Vagina (tissue), 2 donors: ENCODE results near the gene VWF. TPM values are rescaled to one million over a fixed set of nuclear protein-coding genes. Genes with fewer than 3 reads are reported as not detected.

ENCODE experiments used
- DNase-seq, 2 donors: peaks; one replicate each; pipeline ENCODE4 v3.0.0-alpha.2; 2017; ENCODE audit errors: extremely low spot score in 2 of 2
- H3K27ac ChIP-seq: fragments of 200-600 bp; sonication (generic); one replicate; pipeline ENCODE4 v1.5.1; 2019
- H3K27me3 ChIP-seq: fragments of 200-600 bp; sonication (generic); one replicate; pipeline ENCODE4 v1.5.1; 2019
- H3K36me3 ChIP-seq, 2 donors: fragments of 200-600 bp; sonication (generic); one replicate each; pipeline ENCODE4 v1.5.1; 2017 to 2019
- H3K4me1 ChIP-seq: fragments of 200-600 bp; sonication (generic); one replicate; pipeline ENCODE4 v1.5.1; 2019
- H3K4me3 ChIP-seq, 2 donors: fragments of 200-600 bp; sonication (generic); 1 replicate in 1 of 2; 2 replicates in 1 of 2; pipeline ENCODE4 v1.5.1; 2016 to 2019
- H3K9me3 ChIP-seq: fragments of 200-600 bp; sonication (generic); one replicate; pipeline ENCODE4 v1.5.1; 2019
- POLR2A ChIP-seq, 2 donors: fragments of 450-650 bp; IDR thresholded peaks; one replicate each; pipeline ENCODE4 v1.6.1; 2017; ENCODE audit warnings: antibody characterized with exemption in 2 of 2, mild to moderate bottlenecking in 2 of 2, moderate library complexity in 2 of 2
- POLR2AphosphoS5 ChIP-seq, 2 donors: sonication (generic); formaldehyde crosslinking; IDR thresholded peaks; one replicate each; pipeline ENCODE4 v1.9.0; 2017; ENCODE audit warnings: antibody characterized with exemption in 2 of 2, mild to moderate bottlenecking in 2 of 2, low read depth in 1 of 2; ENCODE audit not compliant: insufficient read depth in 1 of 2
- intact Hi-C: fragments of 100-400 bp; cut with DNase I; formaldehyde crosslinking; loops from one replicate; pipeline ENCODE4 v1.15.1; 2023
- total RNA-seq: library from RNA; depleted of rRNA; stranded (reverse); fragments of >200 nt; gene quantifications from one replicate; pipeline ENCODE4 v1.2.3, GENCODE V29; 2016
- TF ChIP-seq, protein P1 (sequence below), 3 experiments: fragments of 450-650 bp in 2 of 3; fragments of 200-600 bp in 1 of 3; sonication (generic) in 1 of 3; IDR thresholded peaks; one replicate each; pipeline ENCODE4 v1.5.1; 2017 to 2019; ENCODE audit warnings: antibody characterized with exemption in 3 of 3, mild to moderate bottlenecking in 2 of 3, moderate library complexity in 2 of 3

The VWF gene
- total RNA-seq, 1 donor from 2014 or later: 334 TPM

DNA sequence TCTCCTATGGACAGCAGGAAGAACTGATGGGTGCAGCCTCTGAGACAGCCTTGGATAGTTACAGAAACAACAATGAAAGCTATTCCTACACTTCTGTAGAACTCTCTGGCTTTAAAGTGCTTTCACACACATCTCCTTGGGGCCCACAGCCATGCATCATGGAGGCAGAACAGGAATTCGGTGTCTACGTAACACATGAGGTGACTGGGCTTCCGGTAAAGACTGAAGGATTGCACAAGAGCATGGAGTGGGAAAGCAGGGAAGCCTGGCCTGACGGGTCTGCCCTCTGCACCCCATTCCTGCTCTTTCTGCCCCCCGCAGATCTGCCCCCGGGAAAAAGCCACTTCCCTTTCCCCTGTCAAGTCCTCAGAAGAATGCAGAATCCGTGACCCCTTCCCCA lies 82.6 kb downstream of the VWF start:
- intact Hi-C loops: no loop called here
- Histone ChIP-seq H3K27me3 (no peaks in the 10 kb centered on the region), H3K36me3 (no peaks in the 10 kb centered on the region), H3K9me3 (no peaks in the 10 kb centered on the region), H3K27ac (no peak overlapping the region), H3K4me1 (no peaks in the 10 kb centered on the region), H3K4me3 (no peak overlapping the region)
- no peak for DNase-seq
- TF ChIP-seq POLR2A (IDR thresholded peaks at IDR 0.05) (no peak), POLR2AphosphoS5 (IDR thresholded peaks at IDR 0.05; ENCODE audit: insufficient read depth in 1 of 2, low read depth in 1 of 2) (no peak)
- TF ChIP-seq, protein P1, sequence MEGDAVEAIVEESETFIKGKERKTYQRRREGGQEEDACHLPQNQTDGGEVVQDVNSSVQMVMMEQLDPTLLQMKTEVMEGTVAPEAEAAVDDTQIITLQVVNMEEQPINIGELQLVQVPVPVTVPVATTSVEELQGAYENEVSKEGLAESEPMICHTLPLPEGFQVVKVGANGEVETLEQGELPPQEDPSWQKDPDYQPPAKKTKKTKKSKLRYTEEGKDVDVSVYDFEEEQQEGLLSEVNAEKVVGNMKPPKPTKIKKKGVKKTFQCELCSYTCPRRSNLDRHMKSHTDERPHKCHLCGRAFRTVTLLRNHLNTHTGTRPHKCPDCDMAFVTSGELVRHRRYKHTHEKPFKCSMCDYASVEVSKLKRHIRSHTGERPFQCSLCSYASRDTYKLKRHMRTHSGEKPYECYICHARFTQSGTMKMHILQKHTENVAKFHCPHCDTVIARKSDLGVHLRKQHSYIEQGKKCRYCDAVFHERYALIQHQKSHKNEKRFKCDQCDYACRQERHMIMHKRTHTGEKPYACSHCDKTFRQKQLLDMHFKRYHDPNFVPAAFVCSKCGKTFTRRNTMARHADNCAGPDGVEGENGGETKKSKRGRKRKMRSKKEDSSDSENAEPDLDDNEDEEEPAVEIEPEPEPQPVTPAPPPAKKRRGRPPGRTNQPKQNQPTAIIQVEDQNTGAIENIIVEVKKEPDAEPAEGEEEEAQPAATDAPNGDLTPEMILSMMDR (IDR thresholded peaks at IDR 0.05): no peak

DNA sequence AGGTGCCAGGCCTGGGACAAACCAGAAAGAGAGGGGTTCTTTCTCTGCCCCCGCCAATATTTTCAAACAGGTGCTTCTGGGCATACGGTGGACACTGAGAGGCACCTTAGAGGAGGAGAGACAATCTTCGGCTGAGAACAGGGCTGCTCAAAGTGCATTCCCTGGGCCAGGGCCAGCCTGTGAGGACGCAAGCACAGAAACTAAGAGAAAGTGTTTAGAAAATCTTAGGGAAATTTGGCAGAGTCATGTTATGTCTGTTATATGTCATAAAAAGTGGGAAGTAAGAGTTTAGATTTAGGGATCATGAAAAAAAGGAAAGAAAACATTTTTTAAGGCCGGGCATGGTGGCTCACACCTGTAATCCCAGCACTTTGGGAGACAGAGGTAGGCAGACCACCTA lies 83.7 kb downstream of the VWF start:
- H3K27me3 ChIP-seq: no peaks in the 10 kb centered on the region
- H3K4me1 ChIP-seq: no peaks in the 10 kb centered on the region
- no peaks in the 10 kb centered on the region for H3K9me3 ChIP-seq
- no peak overlapping the region for H3K27ac ChIP-seq
- no peak for DNase-seq
- TF ChIP-seq POLR2A (IDR thresholded peaks at IDR 0.05) (no peak), POLR2AphosphoS5 (IDR thresholded peaks at IDR 0.05; ENCODE audit: insufficient read depth in 1 of 2, low read depth in 1 of 2) (no peak)
- TF ChIP-seq, protein P1 (IDR thresholded peaks at IDR 0.05): no peak
- no peak overlapping the region for H3K4me3 ChIP-seq
- intact Hi-C loops: no loop called here
- H3K36me3 ChIP-seq: no peaks in the 10 kb centered on the region

DNA sequence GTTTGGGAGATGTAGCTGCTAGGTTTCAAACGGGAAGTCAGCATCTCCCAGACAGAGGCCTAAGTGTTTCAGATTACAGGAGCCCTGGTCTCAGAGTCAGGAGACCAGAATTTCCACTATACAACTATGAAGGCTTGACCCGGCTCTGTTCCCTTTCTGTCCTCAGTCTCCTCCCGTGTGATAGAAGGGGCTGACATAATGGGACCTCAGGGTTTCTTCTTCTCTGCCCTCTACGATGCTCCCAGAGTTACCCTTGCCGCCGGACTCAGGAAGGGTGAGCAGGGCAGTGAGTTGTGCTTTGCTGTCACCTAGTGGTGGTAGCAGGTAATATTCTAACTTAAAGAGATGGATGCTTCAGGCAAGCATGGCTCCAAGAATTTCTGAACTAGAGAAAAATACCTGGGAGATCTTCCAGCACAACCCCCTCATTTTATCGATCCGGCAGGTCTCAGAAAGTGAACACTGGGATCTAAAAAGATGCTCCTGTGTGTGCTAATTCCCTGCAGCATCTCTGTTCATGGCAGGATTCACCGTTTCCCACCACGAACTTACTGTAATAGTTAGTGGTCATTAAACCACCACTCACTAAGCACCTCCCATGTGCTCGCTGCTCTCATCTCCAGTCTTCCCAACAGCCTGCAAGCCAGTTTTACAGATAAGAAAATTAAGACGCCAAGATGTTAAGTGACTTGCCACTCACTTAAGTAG lies 84.4 kb downstream of the VWF start:
- no peaks in the 10 kb centered on the region for H3K36me3 ChIP-seq
- H3K9me3 ChIP-seq: no peaks in the 10 kb centered on the region
- no peak overlapping the region for H3K4me3 ChIP-seq
- H3K27me3 ChIP-seq: no peaks in the 10 kb centered on the region
- H3K4me1 ChIP-seq: no peaks in the 10 kb centered on the region
- no peak for DNase-seq
- TF ChIP-seq, protein P1 (IDR thresholded peaks at IDR 0.05): peak; percentile 65 to 93 (median 91)
- TF ChIP-seq POLR2AphosphoS5 (IDR thresholded peaks at IDR 0.05; ENCODE audit: insufficient read depth in 1 of 2, low read depth in 1 of 2): no peak
- H3K27ac ChIP-seq: no peak overlapping the region
- intact Hi-C loops: loop anchor here (10.0 kb wide), 1 partner anchor 55 kb away; no protein-coding TSS in a partner anchor

DNA sequence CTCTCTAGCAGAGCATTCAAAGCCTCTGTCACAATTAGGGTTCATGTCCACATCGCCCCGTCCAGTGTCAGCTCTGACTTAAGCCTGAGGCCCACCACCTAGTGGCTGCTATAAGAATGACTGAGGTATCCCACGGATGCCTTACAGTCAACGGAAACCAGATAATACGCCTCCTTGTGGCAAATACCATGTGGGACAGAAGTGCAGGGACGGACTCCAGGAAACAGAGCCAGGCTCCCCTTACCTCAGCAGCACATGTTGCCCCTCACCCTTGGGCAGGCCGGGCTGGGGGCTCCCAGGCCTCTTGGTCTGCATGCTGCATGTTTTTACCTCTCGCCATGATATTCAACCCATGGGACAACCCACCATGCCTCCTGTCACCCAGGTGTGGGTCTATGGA lies 86.3 kb downstream of the VWF start:
- intact Hi-C loops: loop anchor here (10.0 kb wide), 1 partner anchor 53 kb away; no protein-coding TSS in a partner anchor
- TF ChIP-seq POLR2AphosphoS5 (IDR thresholded peaks at IDR 0.05; ENCODE audit: insufficient read depth in 1 of 2, low read depth in 1 of 2): no peak
- TF ChIP-seq, protein P1 (IDR thresholded peaks at IDR 0.05): peak in 2 of 3 experiments; percentile 8 to 39

DNA sequence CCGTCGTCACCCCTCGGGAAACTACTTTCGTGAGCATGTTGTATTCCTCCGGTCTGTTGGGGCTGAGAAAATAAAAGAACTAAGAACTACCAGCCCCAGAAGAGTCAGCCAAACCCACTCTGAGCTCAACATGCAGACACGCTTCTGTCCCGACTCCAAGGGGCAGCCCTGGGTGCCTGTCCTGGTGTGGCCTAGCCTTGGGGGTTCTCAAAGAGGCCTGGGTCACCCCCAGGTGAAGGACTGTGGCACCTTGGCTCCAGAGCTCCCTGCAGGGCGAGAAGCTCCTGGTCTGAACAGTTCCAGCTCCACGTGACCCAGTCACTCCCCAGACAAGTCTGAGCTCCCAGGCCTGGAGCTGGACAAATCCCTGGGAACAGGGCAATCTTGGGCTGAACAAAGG lies 87.0 kb downstream of the VWF start:
- no peaks in the 10 kb centered on the region for H3K9me3 ChIP-seq
- no peak overlapping the region for H3K4me3 ChIP-seq
- intact Hi-C loops: loop anchor here (10.0 kb wide), 1 partner anchor 53 kb away; no protein-coding TSS in a partner anchor
- H3K36me3 ChIP-seq: no peaks in the 10 kb centered on the region
- no peaks in the 10 kb centered on the region for H3K27me3 ChIP-seq
- no peak overlapping the region for H3K27ac ChIP-seq
- no peaks in the 10 kb centered on the region for H3K4me1 ChIP-seq
- TF ChIP-seq, protein P1 (IDR thresholded peaks at IDR 0.05): no peak
- TF ChIP-seq POLR2A (IDR thresholded peaks at IDR 0.05) (no peak), POLR2AphosphoS5 (IDR thresholded peaks at IDR 0.05; ENCODE audit: insufficient read depth in 1 of 2, low read depth in 1 of 2) (no peak)
- no peak for DNase-seq

More for the DNA sequence above, 86.3 kb downstream of the VWF start:
- no peak for DNase-seq
- H3K4me1 ChIP-seq: no peaks in the 10 kb centered on the region
- H3K4me3 ChIP-seq: no peak overlapping the region
- no peaks in the 10 kb centered on the region for H3K27me3 ChIP-seq
- no peak overlapping the region for H3K27ac ChIP-seq
- no peaks in the 10 kb centered on the region for H3K36me3 ChIP-seq
- no peaks in the 10 kb centered on the region for H3K9me3 ChIP-seq
